NCI-H82 treated with DMSO at 0.1 percent for 48 hours (cell line): ENCODE measurements around the gene MAP4K2.
"Not testable (repeated sequence)": the region's sequence is repeated elsewhere in the genome, so short reads cannot be mapped to it uniquely, and the experiment has no call there.

Experiments used
- DNase-seq: peaks from one replicate; lab custom pipeline; 2025; ENCODE audit not compliant: unreplicated experiment; lab: John Stamatoyannopoulos, UW

The MAP4K2 gene

DNA sequence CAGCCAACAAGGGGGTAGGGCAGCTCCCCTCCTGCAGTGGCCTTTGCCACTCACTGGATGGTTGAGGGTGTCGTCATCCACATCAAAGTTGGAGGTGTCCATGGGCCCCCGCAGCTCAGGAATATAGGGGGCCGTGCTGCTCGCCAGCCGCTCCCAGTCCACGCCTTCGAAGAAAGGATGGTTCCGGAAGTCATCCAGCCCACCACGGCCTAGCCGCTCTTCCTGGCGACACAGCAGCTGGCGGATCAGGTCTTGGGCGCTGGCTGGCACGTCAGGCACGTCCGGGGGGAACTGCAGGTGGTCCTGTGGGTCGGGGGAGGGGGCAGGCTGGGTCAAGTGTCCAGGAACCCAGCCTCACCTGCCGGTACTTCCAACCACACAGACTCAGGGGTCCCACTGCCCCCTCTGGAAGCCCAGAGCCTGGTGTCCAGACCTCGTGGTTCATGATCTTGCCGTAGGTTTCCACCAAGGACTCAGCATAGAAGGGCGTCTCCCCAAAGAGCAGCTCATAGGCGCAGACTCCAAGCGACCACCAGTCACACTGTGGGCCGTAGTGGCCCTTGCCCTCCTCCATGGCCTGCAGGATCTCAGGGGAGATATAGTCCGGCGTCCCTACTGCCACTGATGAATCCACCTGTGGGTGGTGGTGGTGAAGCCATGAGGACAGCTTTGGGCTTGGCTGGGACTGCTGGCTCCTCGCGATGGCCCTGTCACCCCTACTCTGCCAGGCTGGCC lies 35.8 kb upstream of the MAP4K2 start:
- no peak for DNase-seq

DNA sequence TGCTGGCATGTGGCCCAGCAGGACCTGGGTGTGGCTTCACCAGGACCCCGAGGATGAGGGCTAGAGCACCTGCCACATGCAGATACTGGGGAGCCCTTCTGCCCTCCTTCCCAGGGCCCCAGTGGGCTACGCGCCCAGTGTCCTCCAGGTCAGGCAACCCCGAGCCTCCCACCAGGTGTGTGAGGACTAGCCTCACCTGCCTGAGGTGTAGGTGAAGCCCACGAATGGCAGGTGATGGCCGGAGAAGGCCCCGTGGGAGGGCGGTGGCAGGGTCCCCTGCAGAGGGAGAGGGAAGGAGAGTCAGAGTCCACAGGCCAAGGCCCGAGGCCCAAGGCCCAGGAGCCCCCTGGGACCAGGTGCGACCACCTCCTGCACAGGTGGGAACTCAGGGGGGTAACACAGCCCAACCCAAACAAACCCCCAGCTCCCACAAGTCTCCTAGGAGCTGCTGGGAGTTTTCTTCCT lies 34.9 kb upstream of the MAP4K2 start:
- no peak for DNase-seq

DNA sequence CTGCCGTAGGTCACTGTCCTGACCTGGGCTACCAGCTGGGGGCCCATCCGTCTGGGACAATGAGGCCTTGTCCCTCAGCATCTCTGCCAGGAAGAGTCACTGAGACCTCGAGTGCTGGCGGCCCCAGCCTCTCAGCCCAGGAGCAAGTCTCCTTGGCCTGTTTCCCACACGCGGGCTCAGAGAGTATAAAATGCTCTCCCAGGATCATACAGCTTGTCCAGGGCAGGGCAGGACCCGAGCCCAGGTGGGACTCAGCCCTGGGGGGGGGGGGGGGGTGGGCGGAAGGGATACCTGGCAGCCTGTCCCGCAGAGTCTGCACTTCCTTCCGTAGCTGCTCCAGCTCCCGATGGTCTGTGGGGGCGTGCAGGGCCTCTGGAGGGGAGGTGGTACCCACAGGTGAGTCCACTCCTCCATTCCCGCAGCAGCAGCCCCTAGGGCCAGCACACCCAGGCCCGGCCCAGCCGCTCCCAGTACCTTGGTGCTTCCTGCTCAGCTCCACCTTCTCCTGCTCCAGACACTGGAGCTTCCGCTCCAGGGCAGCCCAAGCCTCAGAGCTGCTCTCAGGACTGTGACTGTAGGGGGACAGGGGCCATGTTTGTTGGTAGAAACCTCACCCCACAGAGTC lies 33.5 kb upstream of the MAP4K2 start:
- no peak for DNase-seq

DNA sequence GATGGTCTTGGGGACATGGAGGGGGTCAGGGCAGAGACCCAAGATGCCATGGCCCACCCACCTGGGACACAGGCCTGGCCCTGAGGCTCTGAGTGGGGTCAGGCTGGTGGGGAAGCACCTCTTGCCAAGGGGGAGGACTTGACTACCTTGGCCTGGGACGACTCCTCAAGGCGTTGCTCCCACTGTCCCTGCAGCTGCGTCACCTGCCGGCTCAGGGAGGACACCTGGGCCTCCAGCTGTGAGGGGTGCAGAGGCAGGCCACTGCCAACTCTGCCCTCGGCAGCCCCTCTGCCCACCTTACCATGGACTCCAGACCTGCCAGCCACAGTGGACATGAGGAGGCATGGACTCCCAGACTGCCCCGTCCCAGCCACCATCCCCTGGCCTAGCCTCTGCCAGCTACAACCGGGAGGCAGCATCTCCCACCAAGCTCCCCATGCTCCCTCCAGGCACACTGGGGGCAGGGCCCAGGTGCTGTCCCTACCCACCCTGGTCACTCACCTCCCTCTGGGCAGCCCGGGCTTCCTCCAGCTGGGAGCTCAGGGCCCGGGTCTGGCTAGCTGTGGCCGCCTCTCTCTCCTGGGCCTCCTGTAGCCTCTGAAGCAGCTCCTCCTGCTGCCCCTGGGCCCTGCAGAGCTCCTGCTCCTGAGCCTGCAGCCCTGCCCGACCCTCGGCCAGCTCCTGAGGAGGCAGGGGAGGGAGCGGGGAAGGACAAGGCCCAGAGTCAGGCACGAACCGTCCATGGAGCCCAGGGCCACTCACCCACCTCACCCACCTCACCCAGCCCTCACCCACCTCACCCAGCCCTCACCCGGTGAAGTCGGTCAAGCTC lies 32.8 kb upstream of the MAP4K2 start:
- no peak for DNase-seq

DNA sequence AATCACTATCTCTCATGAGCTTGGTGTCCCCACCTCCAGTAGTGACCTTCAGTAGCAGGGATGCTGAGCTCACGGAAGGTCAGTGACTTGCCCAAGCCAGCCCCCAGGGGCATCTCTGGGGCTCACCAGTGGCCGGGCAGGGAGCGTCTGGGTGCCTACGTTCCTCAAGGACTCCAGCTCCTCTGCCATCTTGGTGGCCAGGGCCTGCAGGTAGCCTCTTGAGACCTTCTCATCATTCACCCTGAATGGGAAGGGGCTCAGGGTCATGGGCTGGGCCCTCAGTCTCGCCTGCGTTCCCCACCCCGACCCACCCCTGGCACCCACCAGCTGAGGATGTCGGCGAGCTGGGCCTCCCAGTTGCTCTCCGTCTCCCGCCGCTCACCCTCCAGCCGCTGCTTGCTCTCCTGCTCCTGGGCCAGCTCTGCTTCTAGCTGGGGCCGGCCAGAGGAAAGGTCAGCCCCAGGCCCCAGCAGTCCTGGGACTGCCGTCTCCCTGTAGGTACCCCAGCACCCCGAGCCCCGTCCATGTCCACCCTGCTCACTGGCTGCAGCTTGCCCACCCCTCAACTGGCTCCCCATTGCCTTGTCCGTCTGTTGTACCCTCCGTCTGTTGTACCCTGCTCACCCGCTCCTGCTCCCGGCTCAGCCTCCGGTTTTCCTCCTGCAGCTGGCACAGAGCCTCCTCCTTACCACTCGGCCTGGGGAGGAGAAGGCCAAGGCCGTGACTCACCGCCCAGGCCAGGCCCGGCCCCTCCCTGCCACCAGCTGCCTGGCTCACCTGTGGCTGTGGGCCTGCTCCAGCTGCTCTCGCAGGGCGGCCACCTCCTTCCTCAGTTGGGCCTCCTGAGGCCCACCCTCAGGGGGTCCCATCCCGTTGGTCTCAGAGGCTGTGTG lies 32.0 kb upstream of the MAP4K2 start:
- no peak for DNase-seq

DNA sequence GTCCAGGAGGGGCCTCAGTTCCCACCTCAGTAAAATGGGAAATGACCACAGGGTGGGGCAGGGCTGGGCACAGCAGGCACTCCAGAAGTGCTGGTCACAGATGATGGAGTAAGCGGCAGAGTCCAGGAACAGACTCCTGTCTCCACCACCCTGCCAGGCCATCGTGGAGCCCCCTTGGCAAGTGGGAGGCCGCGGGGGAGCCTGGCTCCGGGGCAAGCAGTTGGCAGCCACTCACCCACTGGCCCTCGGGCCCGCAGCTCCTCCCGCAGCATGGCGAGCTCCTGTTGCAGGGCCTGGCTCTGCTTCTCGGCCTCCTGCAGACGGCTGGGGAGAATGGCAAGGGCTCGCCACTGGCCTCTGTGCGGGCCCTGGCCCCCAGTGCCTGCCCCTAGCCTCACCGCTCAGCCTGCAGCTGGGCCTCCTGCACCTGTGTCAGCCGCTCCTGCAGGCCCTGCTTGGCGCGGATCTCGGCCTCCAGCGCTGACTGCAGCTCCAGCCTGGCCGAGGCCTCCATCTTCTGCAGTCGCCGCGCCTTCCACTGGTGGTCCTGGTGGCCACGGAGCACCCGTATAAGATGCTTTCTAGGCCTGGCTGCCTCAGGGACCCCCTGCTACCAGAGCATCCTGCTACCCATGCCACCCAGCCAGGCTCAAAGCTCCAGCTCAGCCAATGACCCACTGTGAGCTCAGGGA lies 31.2 kb upstream of the MAP4K2 start:
- no peak for DNase-seq

DNA sequence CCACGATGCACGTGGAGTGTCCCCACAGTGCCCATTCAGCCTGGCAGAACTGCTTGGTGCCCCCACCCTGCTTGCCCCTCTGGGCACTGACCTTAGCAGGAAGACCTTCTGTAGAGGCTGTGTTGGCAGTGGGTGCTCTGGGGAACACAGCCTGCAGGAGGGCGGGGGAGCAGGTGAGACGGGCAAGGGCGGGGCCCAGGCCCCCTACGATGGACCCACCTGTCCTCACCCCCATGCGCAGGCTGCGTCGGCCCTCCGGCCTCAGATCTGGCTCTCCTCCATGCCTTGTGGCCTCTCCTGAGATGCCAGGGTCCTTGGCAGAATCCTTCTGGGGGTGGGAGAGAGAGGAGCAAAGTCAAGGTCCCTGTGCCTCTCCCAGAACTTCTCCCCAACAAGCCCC lies 30.5 kb upstream of the MAP4K2 start:
- DNase-seq: no peak

DNA sequence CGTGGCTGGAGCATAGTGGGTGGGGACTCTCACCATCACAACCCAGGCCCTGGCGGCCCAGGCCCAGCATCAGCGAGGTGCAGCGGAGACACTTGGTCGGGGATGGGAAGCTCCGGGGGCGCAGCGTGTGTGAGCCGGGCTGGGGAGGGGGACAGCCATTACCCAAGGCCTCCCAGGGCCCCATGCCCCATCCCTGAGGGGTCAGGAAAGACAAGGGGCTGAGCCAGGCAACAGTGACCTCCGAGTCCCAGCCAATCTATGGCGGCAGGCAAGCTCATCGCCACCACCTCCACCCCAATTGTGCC lies 30.1 kb upstream of the MAP4K2 start:
- no peak for DNase-seq

DNA sequence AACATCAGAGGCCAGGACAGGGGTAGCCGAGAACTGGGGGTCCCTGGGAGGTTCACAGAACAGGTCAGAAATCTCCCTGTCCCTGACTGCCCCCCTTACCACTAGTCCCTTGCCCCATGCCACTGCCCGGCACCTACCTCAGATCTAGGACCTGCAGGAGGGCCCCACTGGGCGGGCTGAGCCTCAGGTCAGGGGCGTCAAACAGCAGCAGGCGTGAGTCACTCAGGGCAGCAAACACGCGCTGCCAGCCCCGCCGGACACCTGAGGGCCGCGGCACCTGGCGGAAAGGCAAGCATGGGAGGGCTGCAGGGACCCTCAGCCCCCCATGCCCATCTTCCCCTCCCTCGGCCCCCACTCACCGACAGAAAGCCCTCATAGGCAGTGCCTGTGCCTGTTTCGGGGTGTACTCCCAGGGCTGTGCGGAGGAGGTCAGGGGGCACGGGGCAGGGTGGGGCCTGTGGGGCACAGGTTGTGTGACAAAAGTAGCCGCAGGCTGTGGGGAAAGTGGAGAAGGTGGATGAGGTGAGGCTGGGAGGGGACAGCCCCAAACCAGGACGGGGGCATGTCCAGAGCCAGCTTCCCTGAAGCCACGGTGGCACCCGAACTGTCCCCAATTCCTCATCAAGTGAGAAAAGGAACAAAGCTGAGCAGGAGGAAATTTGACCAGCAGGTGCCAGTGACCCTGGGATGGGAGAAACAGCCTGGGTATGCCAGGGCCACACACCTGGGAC lies 29.6 kb upstream of the MAP4K2 start:
- DNase-seq: no peak

DNA sequence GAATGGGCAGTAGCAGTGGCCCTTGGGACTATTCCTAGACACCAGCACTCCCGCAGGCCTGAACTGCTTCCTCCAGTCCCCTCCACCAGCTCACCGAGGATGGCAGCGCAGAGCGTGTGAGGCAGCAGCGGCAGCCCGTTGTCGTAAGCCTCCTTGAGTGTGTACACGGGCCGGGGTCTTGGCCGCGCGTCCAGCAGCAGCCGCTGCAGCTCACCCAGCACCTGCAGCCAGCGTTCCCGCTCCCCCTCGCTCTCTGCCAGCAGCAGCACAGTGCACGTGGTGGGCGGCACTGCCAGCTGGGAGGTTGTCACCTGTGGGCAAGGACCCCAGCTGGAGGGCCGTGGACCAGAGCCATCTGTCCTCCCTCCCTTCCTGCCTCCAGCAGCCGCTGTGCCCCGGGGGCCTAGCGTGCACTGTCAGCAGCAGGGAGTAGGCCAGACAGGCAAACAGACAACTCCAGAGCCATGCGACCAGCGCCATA lies 28.4 kb upstream of the MAP4K2 start:
- no peak for DNase-seq

DNA sequence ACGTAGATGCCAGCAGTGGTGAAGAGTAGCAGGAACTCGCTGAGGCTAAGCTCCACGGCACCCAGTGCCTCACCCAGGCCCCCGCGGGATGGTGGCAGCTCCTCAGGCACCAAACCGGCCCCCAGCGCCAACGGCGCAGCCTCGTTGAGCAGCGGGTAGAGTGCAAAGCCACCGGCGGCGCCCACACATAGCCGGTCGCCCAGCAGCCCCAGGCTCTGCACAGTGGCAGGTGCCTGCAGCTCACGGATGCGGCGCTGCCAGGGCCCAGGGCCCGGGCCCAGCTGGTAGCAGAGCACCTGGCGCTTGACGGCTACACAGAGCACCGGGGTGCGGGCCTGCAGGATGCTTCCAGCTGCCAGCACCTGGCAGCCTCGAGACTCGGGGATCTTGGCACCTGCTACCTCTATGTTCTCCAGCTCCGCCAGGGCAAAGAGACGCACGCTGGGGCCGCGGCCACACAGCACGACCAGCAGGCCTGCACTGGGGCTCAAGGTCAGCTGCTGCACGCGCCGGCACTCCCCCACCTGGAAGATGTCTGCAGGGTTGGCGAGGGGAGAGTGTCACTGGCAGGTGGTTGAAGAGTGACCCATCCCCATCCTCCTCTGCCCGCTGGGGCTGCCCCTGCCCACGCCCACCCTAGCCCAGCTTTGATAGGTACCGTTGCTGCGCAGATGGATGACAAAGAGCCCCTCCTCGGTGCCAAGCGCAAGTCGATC lies 26.7 kb upstream of the MAP4K2 start:
- DNase-seq: no peak

DNA sequence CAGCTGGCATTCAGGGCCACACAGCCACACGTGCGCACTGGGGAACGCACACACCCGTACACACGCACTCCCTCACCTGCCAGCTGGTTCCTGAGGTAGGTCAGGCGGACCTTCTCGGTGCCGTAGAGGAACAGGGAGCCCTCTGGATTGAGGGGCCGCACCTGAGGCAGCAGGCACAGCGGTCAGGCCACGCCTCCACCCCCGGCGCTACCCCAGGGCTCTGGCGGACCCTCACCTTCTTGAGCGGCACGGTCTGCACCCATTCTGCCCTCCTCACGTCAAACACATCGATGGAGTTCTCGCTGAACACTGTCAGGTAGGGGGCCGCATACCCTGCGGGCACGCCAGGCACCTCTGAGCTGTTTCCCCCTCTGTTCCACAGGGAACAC lies 24.4 kb upstream of the MAP4K2 start:
- DNase-seq: no peak

DNA sequence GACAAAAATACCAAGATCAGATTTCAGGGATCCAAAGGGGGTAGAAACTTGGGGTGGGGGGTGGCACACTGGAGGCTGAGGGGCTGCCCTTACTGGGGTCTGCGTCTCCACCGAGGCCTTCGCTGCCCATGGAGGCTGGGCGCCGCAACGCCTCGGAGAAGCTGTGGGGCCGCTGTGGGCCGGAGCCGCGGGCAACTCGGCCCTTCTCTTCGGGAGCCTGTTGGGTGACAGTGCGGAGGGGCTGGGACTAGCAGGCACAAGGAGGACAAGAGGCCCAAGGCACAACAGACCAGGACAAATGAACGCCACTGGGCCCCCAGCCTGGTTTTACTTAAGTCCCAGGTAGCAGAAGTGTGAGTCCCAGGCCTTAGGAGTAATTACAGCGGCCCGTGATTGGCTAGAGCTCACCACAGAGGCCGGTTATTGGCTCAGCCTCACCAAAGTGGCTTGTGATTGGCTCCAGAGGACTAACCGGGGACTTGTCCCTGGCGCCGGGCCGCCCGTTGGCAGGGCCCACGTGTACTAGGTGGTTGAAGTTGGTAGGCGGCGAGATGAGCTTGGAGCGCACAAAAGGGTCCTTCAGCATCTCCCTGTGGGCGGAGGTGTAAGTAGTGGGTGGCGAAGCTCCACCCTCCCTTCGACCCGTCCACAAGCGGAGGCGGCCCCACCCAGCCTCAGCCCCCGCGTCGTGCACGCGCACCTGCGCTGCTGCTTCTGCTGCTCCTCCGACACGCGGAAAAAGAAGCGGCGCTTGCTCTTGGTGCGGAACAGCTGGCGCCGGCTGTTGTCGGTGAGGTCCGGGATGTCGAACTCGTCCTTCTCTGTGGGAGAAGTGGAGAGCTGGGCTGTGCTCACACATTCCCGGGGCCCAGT lies 23.8 kb upstream of the MAP4K2 start:
- DNase-seq: no peak

DNA sequence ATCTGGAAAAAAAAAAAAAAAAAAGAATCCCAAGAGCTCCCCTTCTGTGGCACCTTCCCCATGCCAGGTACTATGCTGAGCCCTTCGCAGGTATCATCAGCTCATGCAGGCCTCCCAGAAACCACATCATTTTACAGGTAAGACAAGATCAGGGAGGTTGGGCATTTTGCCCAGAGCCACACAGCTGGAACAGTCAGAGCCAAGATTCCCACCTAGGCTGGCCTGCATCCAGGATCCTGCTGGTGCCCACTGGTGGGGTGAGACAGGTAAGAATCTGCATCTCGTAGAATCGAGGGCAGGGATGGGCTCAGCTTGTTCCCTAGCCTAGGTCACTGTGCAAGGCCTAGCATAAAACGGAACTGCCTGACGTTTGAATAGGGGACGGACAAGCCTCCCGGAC lies 23.0 kb upstream of the MAP4K2 start:
- DNase-seq: no peak

DNA sequence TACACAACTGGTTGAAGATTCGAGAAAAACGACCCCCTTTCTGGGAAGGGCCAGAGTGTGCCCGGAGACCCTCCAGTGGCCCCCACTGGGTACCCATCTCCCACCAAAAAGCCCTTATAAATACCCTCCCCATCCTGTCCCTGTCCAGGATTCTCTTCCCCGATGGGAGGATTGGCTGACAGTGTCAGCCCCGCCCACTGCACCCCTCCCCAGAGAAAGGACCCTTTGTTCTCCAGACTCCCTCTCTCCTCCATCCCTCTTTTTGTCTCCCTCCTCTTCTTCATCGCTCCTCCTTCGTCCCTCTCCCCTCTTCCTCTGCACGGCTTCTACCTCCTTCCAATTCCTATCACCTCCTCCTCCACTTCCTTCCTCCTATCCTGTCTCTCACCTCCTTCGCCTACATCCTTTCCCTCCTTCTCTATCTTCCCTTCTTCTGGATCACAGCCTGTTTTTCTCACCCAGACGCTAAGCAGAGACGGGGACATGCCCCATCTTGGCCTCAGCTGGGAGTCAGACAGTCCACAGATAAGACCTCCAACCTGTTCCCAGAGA lies 20.6 kb upstream of the MAP4K2 start:
- no peak for DNase-seq

DNA sequence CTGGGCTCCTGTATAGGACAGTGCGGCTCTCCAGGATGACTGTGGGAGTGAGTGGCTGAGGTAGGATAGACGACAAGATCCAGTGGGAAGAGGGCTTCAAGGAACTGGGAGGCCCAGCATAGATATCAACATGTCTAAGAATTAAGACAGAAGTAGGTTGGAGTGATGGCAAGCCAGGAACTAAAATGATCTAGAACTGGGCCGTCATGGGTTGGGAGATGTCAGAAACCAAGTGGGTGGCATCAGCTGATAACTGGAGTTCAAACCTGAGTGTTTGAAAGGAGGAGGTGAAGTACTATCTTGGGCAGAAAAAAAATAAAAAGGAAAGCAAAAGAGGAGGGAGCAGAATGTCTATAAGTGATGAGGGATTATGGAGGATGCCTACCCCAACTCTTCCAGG lies 14.5 kb upstream of the MAP4K2 start:
- DNase-seq: no peak

DNA sequence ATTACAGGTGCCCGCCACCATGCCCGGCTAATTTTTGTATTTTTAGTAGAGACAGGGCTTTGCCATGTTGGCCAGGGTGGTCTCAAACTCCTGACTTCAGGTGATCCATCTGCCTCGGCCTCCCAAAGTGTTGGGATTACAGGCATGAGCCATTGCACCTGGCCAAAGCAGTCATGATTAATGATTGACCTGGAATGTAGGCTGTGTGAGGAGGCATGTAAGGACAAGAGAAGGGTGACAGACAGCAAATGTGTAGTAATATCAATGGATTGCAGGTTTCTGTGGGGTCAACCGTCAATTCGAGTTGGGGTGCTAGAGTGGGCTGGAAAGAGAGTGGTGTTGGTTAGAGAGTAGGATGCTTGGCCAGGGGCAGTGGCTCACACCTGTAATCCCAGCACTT lies 12.4 kb upstream of the MAP4K2 start:
- not testable (repeated sequence) for DNase-seq

DNA sequence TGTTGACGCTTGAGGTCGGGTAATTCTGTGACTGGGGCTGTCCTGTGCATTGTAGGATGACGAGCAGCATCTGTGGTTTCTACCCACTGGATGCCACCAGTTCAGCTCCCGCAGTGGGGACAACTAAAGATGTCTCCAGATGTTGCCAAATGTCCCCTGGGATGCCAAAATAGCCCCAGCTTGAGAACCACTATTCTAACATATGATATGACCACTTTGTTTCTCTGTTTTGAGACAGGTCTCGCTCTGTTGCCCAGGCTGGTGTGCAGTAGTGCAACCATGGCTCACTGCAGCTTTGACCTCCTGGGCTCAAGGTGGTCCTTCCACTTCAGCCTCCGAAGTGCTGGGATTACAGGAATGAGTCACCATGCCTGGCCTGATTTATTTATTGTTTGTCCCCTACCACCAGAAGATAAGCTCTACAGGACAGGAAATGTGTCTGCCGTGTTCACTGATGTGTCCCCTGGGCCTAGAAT lies 11.7 kb upstream of the MAP4K2 start:
- DNase-seq: no peak
